ENCODE measurements around the gene NR1H4.

- TF ChIP-seq CHD2 (IDR thresholded peaks at IDR 0.05; ENCODE audit: low read length) (no peak), BCL11A (IDR thresholded peaks at IDR 0.05; ENCODE audit: low read depth in 2 of 2, low read length in 2 of 2) (no peak), YY1 (IDR thresholded peaks at IDR 0.05; ENCODE audit: low read depth, low read length) (no peak)
- TF ChIP-seq, protein P1, sequence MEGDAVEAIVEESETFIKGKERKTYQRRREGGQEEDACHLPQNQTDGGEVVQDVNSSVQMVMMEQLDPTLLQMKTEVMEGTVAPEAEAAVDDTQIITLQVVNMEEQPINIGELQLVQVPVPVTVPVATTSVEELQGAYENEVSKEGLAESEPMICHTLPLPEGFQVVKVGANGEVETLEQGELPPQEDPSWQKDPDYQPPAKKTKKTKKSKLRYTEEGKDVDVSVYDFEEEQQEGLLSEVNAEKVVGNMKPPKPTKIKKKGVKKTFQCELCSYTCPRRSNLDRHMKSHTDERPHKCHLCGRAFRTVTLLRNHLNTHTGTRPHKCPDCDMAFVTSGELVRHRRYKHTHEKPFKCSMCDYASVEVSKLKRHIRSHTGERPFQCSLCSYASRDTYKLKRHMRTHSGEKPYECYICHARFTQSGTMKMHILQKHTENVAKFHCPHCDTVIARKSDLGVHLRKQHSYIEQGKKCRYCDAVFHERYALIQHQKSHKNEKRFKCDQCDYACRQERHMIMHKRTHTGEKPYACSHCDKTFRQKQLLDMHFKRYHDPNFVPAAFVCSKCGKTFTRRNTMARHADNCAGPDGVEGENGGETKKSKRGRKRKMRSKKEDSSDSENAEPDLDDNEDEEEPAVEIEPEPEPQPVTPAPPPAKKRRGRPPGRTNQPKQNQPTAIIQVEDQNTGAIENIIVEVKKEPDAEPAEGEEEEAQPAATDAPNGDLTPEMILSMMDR (IDR thresholded peaks at IDR 0.05; ENCODE audit: control extremely low read depth in 1 of 3, insufficient read depth in 1 of 3, low read depth in 1 of 3, low read length in 3 of 3), result no peak
These were observed 135.1 kb downstream of the NR1H4 start for GRCh38 chr12:100608776-100609175.

All from H1 (cell line).